Activated CD8-positive, alpha-beta memory T cell treated with anti-CD3 and anti-CD28 coated beads, Interleukin-2, amount 10 ng/mL, durations not matched to agents 7 days and 5 days (primary cell): Measurements from ENCODE around the gene KRTAP10-8. TPM values are rescaled to one million over a fixed set of nuclear protein-coding genes. Genes with fewer than 3 reads are reported as not detected.
"Not testable (repeated sequence)": the region's sequence is repeated elsewhere in the genome, so short reads cannot be mapped to it uniquely, and the experiment has no call there.

Source experiments
- ATAC-seq: fragments of 150-1000 bp; cut with Tn5 transposase; one replicate; pipeline ENCODE4 v1.10.0; 2021; ENCODE audit warnings: moderate library complexity
- CTCF ChIA-PET: fragments of 350-600 bp; sonication (Branson Sonifier 250); formaldehyde crosslinking; loops from one replicate; lab custom pipeline; 2021; ENCODE audit warnings: antibody characterized with exemption; lab: Charles Lee
- DNase-seq: peaks from one replicate; pipeline ENCODE4 v3.0.0-alpha.2; 2020
- H3K27ac Mint-ChIP-seq: one replicate; pipeline ENCODE4 v1.8.0; 2021; ENCODE audit warnings: mild to moderate bottlenecking, mixed read lengths
- H3K27me3 Mint-ChIP-seq: one replicate; pipeline ENCODE4 v1.8.0; 2021; ENCODE audit warnings: mixed read lengths
- H3K36me3 Mint-ChIP-seq: one replicate; pipeline ENCODE4 v1.8.0; 2021; ENCODE audit warnings: mild to moderate bottlenecking, mixed read lengths
- H3K4me1 Mint-ChIP-seq: one replicate; pipeline ENCODE4 v1.8.0; 2021; ENCODE audit warnings: mixed read lengths
- H3K4me3 Mint-ChIP-seq: one replicate; pipeline ENCODE4 v1.8.0; 2021; ENCODE audit warnings: mild to moderate bottlenecking, moderate library complexity, mixed read lengths
- H3K9me3 Mint-ChIP-seq: one replicate; pipeline ENCODE4 v1.8.0; 2022; ENCODE audit warnings: low read depth, mixed read lengths
- total RNA-seq, 2 experiments: library from RNA; stranded (reverse); gene quantifications; one replicate each; pipeline ENCODE4 v1.2.3, GENCODE V29; 2021

Gene KRTAP10-8
- total RNA-seq, 2 experiments from 2014 or later, result not detected

- DNase-seq, result no peak
- no peak for ATAC-seq
- Mint-ChIP-seq H3K4me1 (no peaks in the 10 kb centered on the region), H3K27me3 (peaks cover 2% of the 10 kb centered on the region), H3K9me3 (no peaks in the 10 kb centered on the region), H3K36me3 (no peaks in the 10 kb centered on the region), H3K27ac (no peak overlapping the region), H3K4me3 (no peak overlapping the region)
- CTCF ChIA-PET, result no interaction called here
Observed at GRCh38 chr21:44598061-44598460, 13.8 kb upstream of the KRTAP10-8 start.

GRCh38 chr21:44599264-44600029, 12.4 kb upstream of the KRTAP10-8 start:
- DNase-seq (no peak), ATAC-seq (no peak)
- Mint-ChIP-seq H3K36me3 (no peaks in the 10 kb centered on the region), H3K4me1 (no peaks in the 10 kb centered on the region), H3K27ac (no peak overlapping the region), H3K9me3 (no peaks in the 10 kb centered on the region), H3K27me3 (peaks cover 10% of the 10 kb centered on the region), H3K4me3 (no peak overlapping the region)
- CTCF ChIA-PET, result no interaction called here

- DNase-seq, H3K4me3 Mint-ChIP-seq, H3K9me3 Mint-ChIP-seq, ATAC-seq, H3K4me1 Mint-ChIP-seq, H3K36me3 Mint-ChIP-seq, CTCF ChIA-PET, H3K27ac Mint-ChIP-seq: not testable (repeated sequence)
- H3K27me3 Mint-ChIP-seq, result peaks cover 19% of the 10 kb centered on the region
Observed at GRCh38 chr21:44600118-44600978, 11.5 kb upstream of the KRTAP10-8 start, which contains the start of gene KRTAP10-7. KRTAP10-7 (plus strand) TSS chr21:44600597; CDS start chr21:44600622, 25 bp downstream.

- H3K9me3 Mint-ChIP-seq, result not testable (repeated sequence)
Observed at GRCh38 chr21:44601091-44601490, 10.8 kb upstream of the KRTAP10-8 start.

GRCh38 chr21:44601596-44602462, 10.1 kb upstream of the KRTAP10-8 start:
- no peaks in the 10 kb centered on the region for H3K4me1 Mint-ChIP-seq
- H3K4me3 Mint-ChIP-seq, result no peak overlapping the region
- no peaks in the 10 kb centered on the region for H3K9me3 Mint-ChIP-seq
- peaks cover 27% of the 10 kb centered on the region for H3K27me3 Mint-ChIP-seq
- CTCF ChIA-PET, result no interaction called here
- no peaks in the 10 kb centered on the region for H3K36me3 Mint-ChIP-seq
- ATAC-seq, result no peak
- H3K27ac Mint-ChIP-seq, result no peak overlapping the region
- DNase-seq, result no peak

More at GRCh38 chr21:44601091-44601490, 10.8 kb upstream of the KRTAP10-8 start:
- CTCF ChIA-PET, DNase-seq, H3K36me3 Mint-ChIP-seq, H3K4me3 Mint-ChIP-seq, H3K4me1 Mint-ChIP-seq, ATAC-seq, H3K27ac Mint-ChIP-seq: not testable (repeated sequence)
- H3K27me3 Mint-ChIP-seq, result peaks cover 24% of the 10 kb centered on the region

- peaks cover 24% of the 10 kb centered on the region for H3K27me3 Mint-ChIP-seq
- CTCF ChIA-PET, result no interaction called here
- ATAC-seq (no peak), DNase-seq (no peak)
- H3K36me3 Mint-ChIP-seq, result no peaks in the 10 kb centered on the region
- H3K27ac Mint-ChIP-seq, result no peak overlapping the region
- no peak overlapping the region for H3K4me3 Mint-ChIP-seq
- H3K9me3 Mint-ChIP-seq, result no peaks in the 10 kb centered on the region
- H3K4me1 Mint-ChIP-seq, result no peaks in the 10 kb centered on the region
Observed at GRCh38 chr21:44602463-44602850, 9.4 kb upstream of the KRTAP10-8 start.

GRCh38 chr21:44603109-44603875, 8.6 kb upstream of the KRTAP10-8 start:
- Mint-ChIP-seq H3K4me1 (no peaks in the 10 kb centered on the region), H3K27ac (no peak overlapping the region), H3K27me3 (peaks cover 26% of the 10 kb centered on the region), H3K9me3 (no peaks in the 10 kb centered on the region), H3K36me3 (no peaks in the 10 kb centered on the region), H3K4me3 (no peak overlapping the region)
- CTCF ChIA-PET, result no interaction called here
- ATAC-seq (no peak), DNase-seq (no peak)

GRCh38 chr21:44603911-44604310, 8.0 kb upstream of the KRTAP10-8 start:
- Mint-ChIP-seq H3K27ac (no peak overlapping the region), H3K27me3 (peaks cover 27% of the 10 kb centered on the region)
- CTCF ChIA-PET, result no interaction called here

GRCh38 chr21:44606495-44606894, 5.4 kb upstream of the KRTAP10-8 start:
- CTCF ChIA-PET, result no interaction called here
- Mint-ChIP-seq H3K4me1 (no peaks in the 10 kb centered on the region), H3K9me3 (peaks cover 13% of the 10 kb centered on the region), H3K36me3 (peaks cover 6% of the 10 kb centered on the region), H3K27ac (no peak overlapping the region), H3K27me3 (peaks cover 30% of the 10 kb centered on the region), H3K4me3 (no peak overlapping the region)
- ATAC-seq, result no peak
- DNase-seq, result no peak

More at GRCh38 chr21:44603911-44604310, 8.0 kb upstream of the KRTAP10-8 start:
- no peak overlapping the region for H3K4me3 Mint-ChIP-seq
- ATAC-seq, result no peak
- H3K36me3 Mint-ChIP-seq, result no peaks in the 10 kb centered on the region
- no peaks in the 10 kb centered on the region for H3K4me1 Mint-ChIP-seq
- H3K9me3 Mint-ChIP-seq, result peaks cover 1% of the 10 kb centered on the region
- no peak for DNase-seq

GRCh38 chr21:44609193-44609592, 2.7 kb upstream of the KRTAP10-8 start:
- Mint-ChIP-seq H3K36me3 (peaks cover 6% of the 10 kb centered on the region), H3K27me3 (peaks cover 23% of the 10 kb centered on the region), H3K27ac (no peak overlapping the region), H3K9me3 (peaks cover 16% of the 10 kb centered on the region), H3K4me3 (no peak overlapping the region), H3K4me1 (no peaks in the 10 kb centered on the region)
- CTCF ChIA-PET, result no interaction called here
- no peak for DNase-seq
- ATAC-seq, result no peak

GRCh38 chr21:44610157-44610843, 1.6 kb upstream of the KRTAP10-8 start:
- CTCF ChIA-PET, DNase-seq, ATAC-seq, H3K27ac Mint-ChIP-seq, H3K4me3 Mint-ChIP-seq, H3K36me3 Mint-ChIP-seq, H3K4me1 Mint-ChIP-seq: not testable (repeated sequence)
- peaks cover 16% of the 10 kb centered on the region for H3K9me3 Mint-ChIP-seq
- H3K27me3 Mint-ChIP-seq, result peaks cover 14% of the 10 kb centered on the region

GRCh38 chr21:44611551-44611950, 328 bp upstream of the KRTAP10-8 start:
- peaks cover 6% of the 10 kb centered on the region for H3K36me3 Mint-ChIP-seq
- CTCF ChIA-PET, result interaction anchor here (0.6 kb wide), 1 partner anchor 688 kb away, joined by 3 read pairs; no protein-coding TSS in a partner anchor
- peaks cover 16% of the 10 kb centered on the region for H3K9me3 Mint-ChIP-seq
- no peak overlapping the region for H3K4me3 Mint-ChIP-seq
- DNase-seq, result no peak
- peaks cover 7% of the 10 kb centered on the region for H3K27me3 Mint-ChIP-seq
- no peaks in the 10 kb centered on the region for H3K4me1 Mint-ChIP-seq
- no peak overlapping the region for H3K27ac Mint-ChIP-seq
- no peak for ATAC-seq
